CD4-positive, alpha-beta T cell treated with Interleukin-6 at 100 ng/mL for 8 hours (primary cell): Measurements from ENCODE around the gene LIM2.

ENCODE experiments used
- DNase-seq: peaks from one replicate; pipeline ENCODE4 v3.0.0-alpha.2; 2020; ENCODE audit warnings: mixed read lengths, low spot score

LIM2 gene

GRCh38 chr19:51339687-51340656, 47.8 kb downstream of the LIM2 start:
- DNase-seq = peak; percentile 90

- DNase-seq = no peak
Measured at GRCh38 chr19:51339313-51339686, 48.5 kb downstream of the LIM2 start.

- peak; percentile 80 for DNase-seq
Measured at GRCh38 chr19:51338563-51339312, 49.0 kb downstream of the LIM2 start.

GRCh38 chr19:51337861-51338562, 49.8 kb downstream of the LIM2 start:
- no peak for DNase-seq

GRCh38 chr19:51337141-51337860, 50.5 kb downstream of the LIM2 start:
- DNase-seq = no peak

GRCh38 chr19:51333836-51334460, 53.8 kb downstream of the LIM2 start:
- DNase-seq = no peak

GRCh38 chr19:51331716-51332115, 56.1 kb downstream of the LIM2 start:
- DNase-seq = no peak

- no peak for DNase-seq
Measured at GRCh38 chr19:51331193-51331592, 56.6 kb downstream of the LIM2 start.

GRCh38 chr19:51330366-51330765, 57.4 kb downstream of the LIM2 start:
- no peak for DNase-seq
